Esophagus muscularis mucosa (tissue), 4 donors: ENCODE data around the gene KLHL6. TPM values are rescaled to one million over a fixed set of nuclear protein-coding genes. Genes with fewer than 3 reads are reported as not detected.
A peak's percentile ranks its signal among the peaks of the same experiment; 100 is the strongest.

Source experiments
- DNase-seq: peaks from one replicate; pipeline ENCODE4 v3.0.0-alpha.2; 2017; ENCODE audit errors: extremely low spot score
- H3K27ac ChIP-seq, 4 donors: fragments of 200-600 bp; sonication (generic); replicated peaks in 1 of 4; 1 replicate in 3 of 4; 2 replicates in 1 of 4; pipeline ENCODE4 v1.5.1; 2016 to 2019; ENCODE audit warnings: mild to moderate bottlenecking in 1 of 4
- H3K27me3 ChIP-seq, 4 donors: fragments of 200-600 bp; sonication (generic); one replicate each; pipeline versions ENCODE4 v1.5.1 to v1.6.0; 2016 to 2019
- H3K36me3 ChIP-seq, 4 donors: fragments of 200-600 bp; sonication (generic); one replicate each; pipeline ENCODE4 v1.5.1; 2016 to 2019
- H3K4me1 ChIP-seq, 4 donors: fragments of 200-600 bp; sonication (generic); one replicate each; pipeline ENCODE4 v1.5.1; 2016 to 2019
- H3K4me3 ChIP-seq, 4 donors: fragments of 200-600 bp; sonication (generic); 1 replicate in 2 of 4; 2 replicates in 2 of 4; pipeline ENCODE4 v1.5.1; 2016 to 2019; ENCODE audit warnings: mild to moderate bottlenecking in 4 of 4, moderate library complexity in 1 of 4
- H3K9me3 ChIP-seq, 4 donors: fragments of 200-600 bp; sonication (generic); 1 replicate in 3 of 4; 2 replicates in 1 of 4; pipeline ENCODE4 v1.5.1; 2016 to 2019
- CTCF ChIP-seq, 3 experiments: fragments of 200-600 bp in 2 of 3; fragments of 450-650 bp in 1 of 3; sonication (generic) in 2 of 3; IDR thresholded peaks; one replicate each; pipeline ENCODE4 v1.5.1; 2017 to 2019; ENCODE audit warnings: antibody characterized with exemption in 3 of 3, mild to moderate bottlenecking in 2 of 3, moderate library complexity in 1 of 3
- EP300 ChIP-seq: sonication (generic); formaldehyde crosslinking; IDR thresholded peaks from one replicate; pipeline ENCODE4 v1.6.1; 2017; ENCODE audit warnings: antibody characterized with exemption
- POLR2A ChIP-seq: fragments of 450-650 bp; IDR thresholded peaks from one replicate; pipeline ENCODE4 v1.6.1; 2017; ENCODE audit warnings: antibody characterized with exemption, moderate library complexity, mild to moderate bottlenecking, low read depth
- POLR2AphosphoS5 ChIP-seq, 2 donors: sonication (generic); formaldehyde crosslinking; IDR thresholded peaks; one replicate each; pipeline ENCODE4 v1.6.1; 2017; ENCODE audit warnings: antibody characterized with exemption in 2 of 2
- WGBS: methylation state at CpG from one replicate; pipeline ENCODE4 v1.1.5; 2018; 5-methylcytosine and 5-hydroxymethylcytosine counted together
- intact Hi-C: fragments of 100-400 bp; cut with DNase I; formaldehyde crosslinking; loops from one replicate; pipeline ENCODE4 v1.15.1; 2023
- total RNA-seq, 4 donors: library from RNA; depleted of rRNA; stranded (reverse); fragments of >200 nt; gene quantifications; one replicate each; pipeline versions ENCODE4 v1.1.0 to v1.2.1, GENCODE V29; 2016

Gene KLHL6
- total RNA-seq, 4 donors from 2014 or later = 0.71 to 4.1 (median 1.3) TPM

DNA sequence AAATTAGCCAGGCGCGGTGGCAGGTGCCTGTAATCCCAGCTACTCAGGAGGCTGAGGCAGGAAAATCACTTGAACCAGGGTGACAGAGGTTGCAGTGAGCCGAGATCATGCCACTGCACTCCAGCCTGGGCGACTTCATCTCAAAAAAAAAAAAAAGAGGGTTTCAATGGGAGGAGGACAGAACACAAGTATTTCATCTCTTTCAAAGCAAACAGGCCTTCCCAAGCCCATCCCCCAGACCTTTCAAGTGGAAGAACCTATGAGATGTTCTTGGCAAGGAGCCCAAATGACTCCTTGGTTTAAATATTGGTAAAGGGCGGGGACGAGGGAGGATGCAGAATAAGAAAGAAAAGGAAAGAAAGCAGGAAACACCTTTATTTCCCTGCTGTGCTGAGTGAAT lies 64.9 kb downstream of the KLHL6 start:
- Histone ChIP-seq H3K27ac (no peak overlapping the region), H3K36me3 (no peaks in the 10 kb centered on the region), H3K27me3 (no peaks in the 10 kb centered on the region), H3K4me3 (no peak overlapping the region), H3K4me1 (peaks cover 0 to 3% (median 0%) of the 10 kb centered on the region in 4 donors), H3K9me3 (no peaks in the 10 kb centered on the region)
- WGBS = 67% methylated on average over 6 of the region's 6 CpGs
- no peak for TF ChIP-seq POLR2AphosphoS5 (IDR thresholded peaks at IDR 0.05)
- TF ChIP-seq EP300 = no peak
- no peak for TF ChIP-seq POLR2A
- no peak for TF ChIP-seq CTCF (IDR thresholded peaks at IDR 0.05)
- DNase-seq = peak; percentile 7
- intact Hi-C loops = no loop called here

- no peak for TF ChIP-seq POLR2AphosphoS5 (IDR thresholded peaks at IDR 0.05)
- TF ChIP-seq CTCF (IDR thresholded peaks at IDR 0.05) = no peak
- no peak for TF ChIP-seq EP300
- no peak for TF ChIP-seq POLR2A
- peaks cover 0 to 3% (median 0%) of the 10 kb centered on the region in 4 donors for H3K4me1 ChIP-seq
- peak; percentile 26 for DNase-seq
- no peak overlapping the region for H3K27ac ChIP-seq
- WGBS = 88% methylated on average over 9 of the region's 9 CpGs
- no peaks in the 10 kb centered on the region for H3K27me3 ChIP-seq
- no peaks in the 10 kb centered on the region for H3K36me3 ChIP-seq
- H3K4me3 ChIP-seq = no peak overlapping the region
- intact Hi-C loops = no loop called here
- H3K9me3 ChIP-seq = no peaks in the 10 kb centered on the region
Observed at GRCh38 chr3:183490211-183490601, 65.3 kb downstream of the KLHL6 start.

DNA sequence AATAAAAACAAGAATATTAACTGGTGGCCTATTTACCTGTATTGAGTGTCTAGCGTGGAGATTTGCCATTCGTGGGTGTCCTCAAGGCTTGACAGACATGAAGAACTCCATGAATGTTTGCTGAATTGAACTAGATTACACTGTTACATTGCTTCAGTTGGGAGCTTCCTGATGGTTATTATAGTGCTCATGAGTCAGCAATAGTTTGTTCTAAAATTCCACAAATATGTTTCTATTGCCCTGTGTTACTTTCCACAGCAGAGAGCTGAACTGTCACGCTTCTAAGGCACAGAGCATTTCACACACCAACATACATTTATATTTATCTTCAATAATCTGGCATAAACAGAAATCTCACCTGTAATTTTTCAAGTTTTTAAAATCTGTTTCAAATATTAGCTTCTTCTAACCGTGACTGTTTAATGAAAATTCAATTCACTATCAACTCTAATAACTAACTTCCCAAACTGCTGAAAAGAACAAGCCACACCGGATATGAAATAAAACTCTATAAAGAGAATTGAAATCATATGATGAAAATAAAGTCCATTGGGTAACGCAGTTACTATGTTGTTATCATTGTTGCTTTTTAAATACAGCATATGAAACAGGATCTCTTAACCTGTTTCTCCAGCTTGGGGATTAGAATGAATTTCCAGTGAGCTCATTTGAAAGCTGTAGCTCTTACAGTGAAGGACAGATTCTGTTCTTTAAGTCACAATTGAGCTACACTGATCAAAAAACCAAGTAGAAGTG lies 65.9 kb downstream of the KLHL6 start:
- Histone ChIP-seq H3K9me3 (no peaks in the 10 kb centered on the region), H3K27me3 (no peaks in the 10 kb centered on the region), H3K36me3 (no peaks in the 10 kb centered on the region), H3K4me1 (peaks cover 0 to 3% (median 0%) of the 10 kb centered on the region in 4 donors), H3K4me3 (no peak overlapping the region), H3K27ac (no peak overlapping the region)
- DNase-seq = peak; percentile 39
- TF ChIP-seq EP300 (no peak), POLR2A (no peak), POLR2AphosphoS5 (IDR thresholded peaks at IDR 0.05) (no peak), CTCF (IDR thresholded peaks at IDR 0.05) (no peak)
- 69% methylated on average over 6 of the region's 6 CpGs for WGBS
- intact Hi-C loops = no loop called here

DNA sequence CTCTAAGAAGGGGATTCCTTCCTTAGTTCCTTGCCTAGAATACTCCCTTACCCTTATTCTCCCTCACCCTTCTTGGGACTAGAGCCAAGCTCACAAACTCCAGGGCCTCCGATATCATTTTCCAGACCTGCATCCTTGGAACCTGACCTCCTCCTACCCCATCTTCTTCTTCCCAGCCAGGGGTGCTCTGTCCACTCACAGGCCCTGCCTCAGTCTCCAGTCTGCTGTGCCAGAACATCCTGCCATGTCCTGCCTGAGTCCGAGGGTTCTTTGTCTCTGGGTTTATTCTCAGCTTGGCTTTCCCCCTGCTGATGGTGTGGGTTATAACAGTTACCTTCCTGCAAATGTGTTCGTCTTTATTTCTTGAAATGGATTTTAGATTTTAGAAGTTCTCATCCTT lies 67.2 kb downstream of the KLHL6 start:
- TF ChIP-seq POLR2A (no peak), CTCF (IDR thresholded peaks at IDR 0.05) (no peak), POLR2AphosphoS5 (IDR thresholded peaks at IDR 0.05) (no peak), EP300 (no peak)
- Histone ChIP-seq H3K36me3 (no peaks in the 10 kb centered on the region), H3K4me1 (peaks cover 0 to 3% (median 0%) of the 10 kb centered on the region in 4 donors), H3K27me3 (no peaks in the 10 kb centered on the region), H3K27ac (no peak overlapping the region), H3K4me3 (no peak overlapping the region), H3K9me3 (no peaks in the 10 kb centered on the region)
- WGBS = 90% methylated on average over 3 of the region's 3 CpGs
- intact Hi-C loops = no loop called here
- DNase-seq = peak; percentile 55
